ENCODE results near the gene MOV10L1.
"Not testable (repeated sequence)": the region's sequence is repeated elsewhere in the genome, so short reads cannot be mapped to it uniquely, and the experiment has no call there.

MOV10L1 gene

DNA sequence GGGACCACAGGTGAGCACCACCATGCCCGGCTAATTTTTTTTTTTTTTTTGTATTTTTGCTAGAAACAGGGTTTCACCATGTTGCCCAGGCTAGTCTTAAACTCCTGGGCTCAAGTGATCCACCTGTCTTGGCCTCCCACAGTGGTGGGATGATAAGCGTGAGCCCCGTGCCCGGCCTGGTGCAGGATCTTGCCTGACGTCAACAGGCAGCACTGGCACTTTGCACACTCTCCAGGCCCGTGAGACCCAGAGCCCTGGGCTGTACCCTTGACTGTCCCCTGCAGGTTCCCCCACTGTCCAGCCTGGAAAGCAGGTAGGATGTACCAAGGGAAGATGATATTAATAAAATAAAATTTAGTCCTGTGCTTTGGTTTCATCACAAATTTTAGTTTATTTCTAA lies 51.7 kb downstream of the MOV10L1 start:
- no peak for DNase-seq

- DNase-seq, result no peak
These were observed 52.1 kb downstream of the MOV10L1 start for GRCh38 chr22:50141891-50142363.

- no peak for DNase-seq
These were observed 53.3 kb downstream of the MOV10L1 start for GRCh38 chr22:50143096-50143495.

DNA sequence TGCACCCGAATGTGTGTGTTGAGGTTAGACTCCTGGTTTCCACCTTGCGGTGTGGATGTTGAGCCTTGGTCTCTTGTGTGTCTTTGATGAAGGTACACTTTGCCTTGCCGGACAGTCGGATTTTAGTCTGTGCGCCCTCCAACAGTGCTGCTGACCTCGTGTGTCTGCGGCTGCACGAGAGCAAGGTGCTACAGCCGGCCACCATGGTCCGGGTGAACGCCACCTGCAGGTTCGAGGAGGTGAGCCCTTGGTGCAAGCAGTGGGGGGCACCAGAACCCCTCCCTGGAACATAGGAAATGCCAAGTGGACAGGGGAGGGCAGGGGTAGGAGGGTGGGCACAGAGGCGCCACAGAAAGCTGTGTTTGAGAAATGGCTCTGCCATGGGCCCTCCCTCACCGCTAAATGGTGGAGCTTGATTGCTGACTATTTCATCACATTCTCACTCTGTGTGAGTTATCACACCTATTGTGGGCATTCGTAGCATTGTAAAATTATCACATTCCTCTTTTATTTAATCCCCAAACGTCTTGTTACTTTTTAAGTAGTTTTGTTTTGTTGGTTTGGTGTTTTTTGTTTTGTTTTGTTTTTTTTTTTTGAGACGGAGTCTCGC lies 54.3 kb downstream of the MOV10L1 start:
- no peak for DNase-seq

GRCh38 chr22:50145721-50146438 lies 56.1 kb downstream of the MOV10L1 start:
- no peak for DNase-seq

DNA sequence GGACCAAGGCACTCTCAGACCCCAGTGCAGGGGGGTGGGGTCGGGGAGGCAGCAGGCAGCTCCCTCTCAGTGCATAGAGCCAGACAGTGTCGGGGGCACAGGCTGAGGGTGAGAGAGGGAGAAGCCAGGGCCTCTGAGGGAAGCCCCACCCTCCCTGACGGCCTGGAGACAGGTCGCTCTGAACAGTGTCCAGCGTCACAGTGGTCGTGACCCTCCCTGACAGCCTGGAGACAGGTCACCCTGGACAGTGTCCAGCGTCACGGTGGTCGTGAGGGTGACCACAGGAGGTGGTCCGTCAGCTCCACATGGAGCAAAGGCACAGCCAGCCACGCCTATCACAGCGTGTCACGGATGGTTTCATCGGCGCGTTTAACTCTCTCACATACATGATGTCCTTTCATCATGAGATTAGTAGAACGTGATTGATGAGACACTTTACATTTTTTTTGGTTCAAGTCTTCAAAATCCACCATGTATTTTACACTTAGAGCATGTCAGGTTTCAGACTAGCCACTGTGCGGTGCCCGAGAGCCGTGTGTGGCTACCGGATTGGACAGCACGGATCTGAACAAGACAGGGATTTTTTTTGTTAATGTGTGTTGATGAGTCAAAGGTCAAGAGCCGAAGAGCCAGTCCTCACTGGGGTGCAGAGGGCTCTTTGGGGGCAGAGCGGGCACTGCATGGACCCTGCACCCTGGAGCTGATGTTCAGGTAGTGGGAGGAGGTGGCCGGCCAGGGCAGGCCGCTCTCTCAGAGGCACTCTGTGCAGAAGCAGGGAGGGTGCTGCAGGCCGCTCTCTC lies 56.8 kb downstream of the MOV10L1 start:
- no peak for DNase-seq

GRCh38 chr22:50147258-50148165 lies 57.7 kb downstream of the MOV10L1 start:
- DNase-seq, result not testable (repeated sequence)

GRCh38 chr22:50148166-50148500 lies 58.3 kb downstream of the MOV10L1 start:
- no peak for DNase-seq

DNA sequence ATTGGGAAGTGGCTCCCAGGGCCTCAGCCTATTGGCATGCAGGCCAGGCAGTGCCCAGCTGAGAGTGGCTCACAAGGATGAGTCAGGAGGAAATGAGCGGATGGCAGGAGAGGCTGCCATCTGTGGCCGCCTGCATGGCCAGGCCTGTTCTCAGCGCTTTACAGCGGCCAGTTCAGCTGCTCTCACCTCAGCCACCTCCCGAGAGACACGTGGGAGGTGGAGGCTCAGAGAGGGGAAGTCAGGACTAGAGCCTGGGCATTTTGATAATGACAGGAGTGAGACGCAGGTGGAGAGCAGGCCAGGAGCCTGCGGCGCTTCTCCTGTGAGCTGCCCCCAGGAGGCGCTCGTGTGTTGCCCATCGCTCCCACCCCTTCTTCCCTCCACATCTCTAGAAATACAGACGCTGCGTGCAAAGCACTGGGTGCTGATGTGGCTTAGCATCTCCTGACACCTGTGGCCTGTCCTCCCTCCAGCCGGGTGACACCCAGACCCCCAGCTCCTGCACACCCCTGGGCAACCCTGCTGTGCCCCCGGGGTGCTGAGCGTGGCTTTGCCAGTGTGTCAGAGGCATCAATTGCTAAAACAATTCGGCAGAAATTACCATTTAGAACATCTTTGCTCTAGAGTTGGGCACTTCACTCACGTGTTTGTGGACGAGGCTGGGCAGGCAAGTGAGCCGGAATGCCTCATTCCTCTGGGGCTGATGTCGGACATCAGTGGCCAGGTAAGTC lies 59.4 kb downstream of the MOV10L1 start:
- DNase-seq, result peak; percentile 82

DNA sequence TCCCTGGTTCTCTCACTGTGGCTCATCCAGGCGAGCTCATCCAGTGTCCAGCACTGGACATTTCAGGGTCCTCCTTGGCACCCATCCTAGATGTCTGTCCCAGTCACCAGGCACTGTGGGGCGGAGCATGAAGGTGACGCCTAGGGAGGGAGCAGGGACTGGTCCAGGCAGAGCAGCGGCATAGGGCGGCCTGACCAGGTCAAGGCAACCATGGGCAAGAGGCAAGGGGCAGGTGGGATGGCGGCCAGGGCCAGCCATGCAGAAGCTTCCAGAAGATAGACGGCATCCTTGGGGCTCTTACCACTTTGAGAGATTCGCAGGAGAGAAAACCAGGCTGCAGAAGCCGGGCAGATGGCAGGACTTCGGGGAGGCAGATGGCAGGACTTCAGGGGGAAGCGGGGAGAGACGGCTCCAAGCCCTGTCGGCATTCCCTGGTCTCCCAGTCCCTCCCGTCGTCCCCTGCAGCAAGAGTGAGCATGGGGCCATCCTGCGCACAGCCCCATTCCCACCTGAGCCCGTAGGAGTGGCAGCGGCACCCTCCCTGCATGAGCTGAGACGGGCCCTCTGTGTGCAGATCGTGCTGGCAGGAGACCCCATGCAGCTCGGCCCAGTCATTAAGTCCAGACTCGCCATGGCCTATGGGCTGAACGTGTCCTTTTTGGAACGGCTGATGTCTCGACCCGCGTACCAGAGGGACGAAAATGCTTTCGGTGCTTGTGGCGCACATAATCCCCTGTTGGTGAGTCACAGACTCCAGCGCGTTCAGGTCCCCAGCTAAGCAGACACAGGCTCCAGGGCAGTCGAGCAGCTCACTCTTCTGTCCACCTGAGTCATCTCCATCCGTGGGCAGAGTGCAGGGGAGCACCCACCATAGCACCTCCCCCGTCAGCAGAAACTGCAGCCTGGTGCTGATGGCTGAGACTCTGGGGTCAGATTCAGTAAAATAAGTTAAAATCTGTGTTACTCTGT lies 60.6 kb downstream of the MOV10L1 start:
- no peak for DNase-seq

DNA sequence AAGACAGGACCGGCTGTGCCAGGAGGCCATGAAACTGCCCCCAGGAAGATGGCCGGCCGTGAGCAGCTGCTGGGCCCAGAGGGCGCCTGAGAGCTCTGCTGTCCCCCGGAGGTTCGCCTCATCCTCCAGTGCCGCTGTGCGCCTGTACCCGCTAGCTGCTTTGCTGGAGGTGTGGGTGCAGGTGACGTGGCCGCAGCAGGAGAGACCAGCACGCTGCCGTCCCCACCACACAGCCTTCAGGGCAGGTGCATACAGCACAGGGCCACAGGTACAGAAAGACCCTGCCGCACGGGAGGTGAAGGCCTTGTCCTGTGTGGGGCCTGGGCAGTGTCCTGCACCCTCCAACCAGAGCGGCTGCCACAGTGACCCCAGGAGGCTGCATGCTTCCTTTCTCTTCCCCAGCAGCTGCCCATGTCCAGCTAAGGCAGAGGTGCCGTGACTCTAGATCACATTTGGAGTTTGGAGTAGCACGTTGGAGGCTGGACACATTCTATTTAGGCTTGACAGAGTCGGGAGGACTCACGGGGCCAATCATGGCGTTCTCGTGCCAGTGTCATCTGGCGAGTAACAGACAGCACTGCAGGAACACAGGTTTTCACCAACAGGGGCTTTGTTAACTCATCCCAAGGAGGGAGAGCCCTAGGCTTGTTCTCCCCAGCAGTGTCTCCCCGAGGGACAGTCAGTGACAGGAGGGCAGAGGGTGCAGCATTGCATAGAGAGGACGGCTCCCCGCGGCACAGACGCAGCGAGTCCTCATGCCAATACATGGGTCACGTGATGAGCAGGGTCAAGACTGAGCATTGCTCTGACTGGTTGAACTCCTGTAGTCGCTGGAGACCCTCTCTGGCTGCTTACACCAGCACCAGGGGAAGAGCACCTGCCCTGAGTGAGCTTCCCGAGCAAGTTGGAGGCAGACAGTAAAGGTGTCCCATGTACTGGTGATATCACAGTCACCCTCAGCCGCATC lies 62.0 kb downstream of the MOV10L1 start:
- DNase-seq, result no peak

GRCh38 chr22:50153056-50153755 lies 63.4 kb downstream of the MOV10L1 start:
- no peak for DNase-seq

- DNase-seq, result no peak
These were observed 63.9 kb downstream of the MOV10L1 start for GRCh38 chr22:50153756-50154140.

DNA sequence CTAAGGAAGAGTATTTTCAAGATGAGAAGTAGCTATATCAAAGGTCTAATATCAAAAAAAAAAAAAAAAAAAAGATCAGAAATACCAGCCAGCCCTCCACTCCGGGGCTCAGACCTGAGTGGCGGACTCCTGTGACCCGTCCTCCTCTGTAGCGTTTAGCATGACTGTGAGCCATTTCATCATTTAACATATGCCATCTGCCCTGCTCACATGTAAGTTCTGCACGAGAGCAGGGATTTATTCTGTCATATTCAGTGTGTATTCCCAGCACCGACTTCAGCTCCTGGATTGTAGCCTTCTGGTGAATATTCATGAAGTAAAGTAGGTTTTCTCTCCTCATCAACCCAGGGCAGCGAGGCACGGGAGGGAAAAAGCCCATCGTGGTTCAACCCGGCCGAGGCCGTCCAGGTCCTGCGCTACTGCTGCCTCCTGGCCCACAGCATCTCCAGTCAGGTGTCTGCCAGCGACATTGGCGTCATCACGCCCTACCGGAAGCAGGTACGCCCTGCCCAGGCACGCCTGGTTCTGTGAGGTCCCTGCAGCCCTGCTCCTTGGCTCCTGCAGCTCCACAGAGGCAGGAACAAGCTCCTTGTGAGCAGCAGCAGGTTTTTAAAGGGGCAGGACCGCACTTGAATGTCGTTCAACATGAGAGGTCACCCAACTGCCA lies 68.0 kb downstream of the MOV10L1 start:
- no peak for DNase-seq

- DNase-seq, result no peak
These were observed 71.1 kb downstream of the MOV10L1 start for GRCh38 chr22:50160947-50161346.

DNA sequence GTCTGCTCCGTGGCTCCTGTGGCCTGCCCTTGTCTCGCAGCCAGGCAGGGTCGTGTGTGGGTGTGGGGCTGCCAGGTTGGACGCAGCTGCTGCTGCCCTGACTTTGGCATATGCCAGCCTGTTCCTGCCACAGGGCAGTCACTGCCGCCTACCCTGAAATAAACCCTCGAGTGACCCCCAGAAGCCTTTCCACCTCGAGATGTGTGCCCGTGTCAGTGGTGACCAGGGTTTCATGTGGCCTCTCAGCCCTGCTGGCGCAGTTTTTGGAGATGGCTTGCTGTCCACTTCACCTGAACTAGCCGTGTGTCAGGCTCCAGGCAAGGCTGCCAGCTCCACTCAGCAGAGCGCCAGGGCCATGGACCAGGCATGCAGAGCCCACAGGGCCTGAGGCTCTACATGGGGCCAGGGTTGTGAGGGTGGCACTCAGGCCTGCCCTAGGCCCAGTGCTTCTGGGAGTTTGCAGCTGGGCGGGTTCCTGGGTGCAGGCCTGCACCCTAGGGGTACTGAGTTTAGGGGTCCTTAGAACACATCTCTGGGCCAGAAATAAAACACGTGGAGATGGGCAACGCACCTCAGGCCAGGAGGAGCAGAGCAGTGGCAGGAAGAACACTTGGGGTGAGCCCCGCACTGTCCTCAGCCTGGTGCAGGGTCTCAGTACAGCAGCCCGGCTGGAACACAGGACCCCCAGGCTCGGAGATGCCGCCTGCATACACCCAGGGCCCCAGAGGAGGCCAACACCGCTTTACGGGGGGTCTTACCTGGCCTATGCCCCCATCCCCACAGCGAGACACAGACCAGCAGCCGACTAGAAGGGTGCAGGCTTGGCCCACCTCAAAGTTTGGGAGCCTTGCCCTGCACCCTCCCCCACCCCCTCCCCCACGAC lies 71.9 kb downstream of the MOV10L1 start:
- DNase-seq, result no peak

DNA sequence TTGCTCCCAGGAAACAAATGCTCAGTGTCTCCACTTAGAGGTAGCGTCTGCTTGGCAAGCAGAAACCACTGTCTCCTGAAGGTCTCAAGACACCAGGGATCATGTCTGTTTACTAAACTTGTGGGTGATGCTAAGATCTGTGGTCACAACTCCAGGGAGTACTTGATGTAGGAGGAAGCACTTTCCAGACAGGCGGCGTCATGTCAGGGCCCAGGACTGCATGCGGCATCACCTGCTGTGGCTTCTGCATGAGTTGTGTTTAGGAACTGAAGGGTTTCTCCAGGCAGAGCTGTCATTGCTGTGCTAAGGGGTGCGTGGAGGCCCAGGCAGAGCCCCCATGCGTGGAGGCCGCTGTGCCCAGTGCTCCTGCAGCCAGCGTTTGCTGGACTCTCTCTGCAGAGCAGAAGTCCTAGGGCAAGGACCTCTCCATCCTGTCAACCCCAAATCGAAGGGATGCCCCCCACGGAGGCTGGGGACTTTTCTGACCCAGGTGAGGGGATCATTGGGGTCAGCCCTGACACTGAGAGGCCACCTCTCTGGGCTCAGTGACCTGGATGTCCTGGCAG lies 72.7 kb downstream of the MOV10L1 start:
- no peak for DNase-seq

Measured in activated T-cell treated with anti-CD3 and anti-CD28 coated beads, Interleukin-2, amount 50 U/mL, for 1 hour (primary cell).